GM12864 (cell line): ENCODE measurements around the gene TJP2.

Source experiments
- DNase-seq: peaks from one replicate; pipeline ENCODE4 v3.0.0-alpha.2; 2011; ENCODE audit warnings: low read depth
- H3K4me3 ChIP-seq: 2 replicates; pipeline ENCODE4 v1.5.1; 2011; ENCODE audit warnings: mild to moderate bottlenecking, low read depth, low read length, control low read depth
- CTCF ChIP-seq: IDR thresholded peaks from 2 replicates; pipeline ENCODE4 v1.5.1; 2011; ENCODE audit warnings: low read depth, mild to moderate bottlenecking, moderate library complexity, low read length, control low read depth, inconsistent platforms; ENCODE audit errors: missing control alignments

The TJP2 gene

GRCh38 chr9:69204326-69204725, 30.2 kb downstream of the TJP2 start:
- no peak for DNase-seq
- TF ChIP-seq CTCF = no peak
- no peak overlapping the region for H3K4me3 ChIP-seq

GRCh38 chr9:69204849-69205248, 30.8 kb downstream of the TJP2 start:
- DNase-seq = no peak
- no peak for TF ChIP-seq CTCF
- no peak overlapping the region for H3K4me3 ChIP-seq

- no peak for TF ChIP-seq CTCF
- H3K4me3 ChIP-seq = no peak overlapping the region
- no peak for DNase-seq
Measured at GRCh38 chr9:69206047-69206446, 32.0 kb downstream of the TJP2 start.

GRCh38 chr9:69207503-69207902, 33.4 kb downstream of the TJP2 start:
- no peak for DNase-seq
- H3K4me3 ChIP-seq = no peak overlapping the region
- TF ChIP-seq CTCF = no peak

GRCh38 chr9:69211424-69212036, 37.5 kb downstream of the TJP2 start:
- no peak for TF ChIP-seq CTCF
- no peak overlapping the region for H3K4me3 ChIP-seq
- DNase-seq = no peak

GRCh38 chr9:69213647-69214046, 39.6 kb downstream of the TJP2 start:
- no peak for DNase-seq

More at GRCh38 chr9:69213647-69214046, 39.6 kb downstream of the TJP2 start:
- H3K4me3 ChIP-seq = no peak overlapping the region
- no peak for TF ChIP-seq CTCF
